Measurements from ENCODE around the gene IL6R.

Gene IL6R

GRCh38 chr1:154442006-154442740 is 37.0 kb downstream of the IL6R start:
- in situ Hi-C loops (cut with HindIII; ENCODE audit: low sequenced_read_pairs) = no loop called here
- peak; percentile 25 for TF ChIP-seq CTCF (IDR thresholded peaks at IDR 0.05; ENCODE audit: low read depth, low read length, missing control alignments)
- DNase-seq (ENCODE audit: low read depth) = no peak
- no peak overlapping the region for H3K4me3 ChIP-seq (ENCODE audit: low read depth, low read length)

- in situ Hi-C loops (cut with HindIII; ENCODE audit: low sequenced_read_pairs) = no loop called here
- TF ChIP-seq CTCF (IDR thresholded peaks at IDR 0.05; ENCODE audit: low read depth, low read length, missing control alignments) = no peak
Observed at GRCh38 chr1:154443274-154444013, 38.3 kb downstream of the IL6R start.

GRCh38 chr1:154445040-154445472 is 39.9 kb downstream of the IL6R start:
- in situ Hi-C loops (cut with HindIII; ENCODE audit: low sequenced_read_pairs) = no loop called here
- TF ChIP-seq CTCF (IDR thresholded peaks at IDR 0.05; ENCODE audit: low read depth, low read length, missing control alignments) = no peak
- no peak for DNase-seq (ENCODE audit: low read depth)
- no peak overlapping the region for H3K4me3 ChIP-seq (ENCODE audit: low read depth, low read length)

More at GRCh38 chr1:154443274-154444013, 38.3 kb downstream of the IL6R start:
- no peak overlapping the region for H3K4me3 ChIP-seq (ENCODE audit: low read depth, low read length)
- no peak for DNase-seq (ENCODE audit: low read depth)

GRCh38 chr1:154446292-154446691 is 41.1 kb downstream of the IL6R start:
- no peak for TF ChIP-seq CTCF (IDR thresholded peaks at IDR 0.05; ENCODE audit: low read depth, low read length, missing control alignments)
- in situ Hi-C loops (cut with HindIII; ENCODE audit: low sequenced_read_pairs) = no loop called here
- peak; percentile 82 for DNase-seq (ENCODE audit: low read depth)
- no peak overlapping the region for H3K4me3 ChIP-seq (ENCODE audit: low read depth, low read length)

- DNase-seq (ENCODE audit: low read depth) = no peak
- H3K4me3 ChIP-seq (ENCODE audit: low read depth, low read length) = no peak overlapping the region
- TF ChIP-seq CTCF (IDR thresholded peaks at IDR 0.05; ENCODE audit: low read depth, low read length, missing control alignments) = no peak
- in situ Hi-C loops (cut with HindIII; ENCODE audit: low sequenced_read_pairs) = no loop called here
Observed at GRCh38 chr1:154446789-154447188, 41.6 kb downstream of the IL6R start.

- in situ Hi-C loops (cut with HindIII; ENCODE audit: low sequenced_read_pairs) = no loop called here
Observed at GRCh38 chr1:154448331-154448811, 43.2 kb downstream of the IL6R start.

More at GRCh38 chr1:154448331-154448811, 43.2 kb downstream of the IL6R start:
- TF ChIP-seq CTCF (IDR thresholded peaks at IDR 0.05; ENCODE audit: low read depth, low read length, missing control alignments) = no peak
- no peak for DNase-seq (ENCODE audit: low read depth)
- H3K4me3 ChIP-seq (ENCODE audit: low read depth, low read length) = no peak overlapping the region

Data from astrocyte of the cerebellum (primary cell).